HG02678 (cell line): ENCODE results near the gene DEPP1.

Source experiments
- ATAC-seq: cut with Tn5 transposase; IDR thresholded peaks from one replicate; pipeline ENCODE4 v1.9.1; 2021; ENCODE audit warnings: mild to moderate bottlenecking, moderate library complexity; ENCODE audit not compliant: unreplicated experiment

The DEPP1 gene

GRCh38 chr10:44935201-44935965 is 43.2 kb downstream of the DEPP1 start:
- no peak for ATAC-seq

- no peak for ATAC-seq
Measured at GRCh38 chr10:44934416-44935200, 44.0 kb downstream of the DEPP1 start.

- ATAC-seq = no peak
Measured at GRCh38 chr10:44933451-44934321, 44.9 kb downstream of the DEPP1 start.

- peak; percentile 96 for ATAC-seq
Measured at GRCh38 chr10:44932517-44933450, 45.8 kb downstream of the DEPP1 start.

DNA sequence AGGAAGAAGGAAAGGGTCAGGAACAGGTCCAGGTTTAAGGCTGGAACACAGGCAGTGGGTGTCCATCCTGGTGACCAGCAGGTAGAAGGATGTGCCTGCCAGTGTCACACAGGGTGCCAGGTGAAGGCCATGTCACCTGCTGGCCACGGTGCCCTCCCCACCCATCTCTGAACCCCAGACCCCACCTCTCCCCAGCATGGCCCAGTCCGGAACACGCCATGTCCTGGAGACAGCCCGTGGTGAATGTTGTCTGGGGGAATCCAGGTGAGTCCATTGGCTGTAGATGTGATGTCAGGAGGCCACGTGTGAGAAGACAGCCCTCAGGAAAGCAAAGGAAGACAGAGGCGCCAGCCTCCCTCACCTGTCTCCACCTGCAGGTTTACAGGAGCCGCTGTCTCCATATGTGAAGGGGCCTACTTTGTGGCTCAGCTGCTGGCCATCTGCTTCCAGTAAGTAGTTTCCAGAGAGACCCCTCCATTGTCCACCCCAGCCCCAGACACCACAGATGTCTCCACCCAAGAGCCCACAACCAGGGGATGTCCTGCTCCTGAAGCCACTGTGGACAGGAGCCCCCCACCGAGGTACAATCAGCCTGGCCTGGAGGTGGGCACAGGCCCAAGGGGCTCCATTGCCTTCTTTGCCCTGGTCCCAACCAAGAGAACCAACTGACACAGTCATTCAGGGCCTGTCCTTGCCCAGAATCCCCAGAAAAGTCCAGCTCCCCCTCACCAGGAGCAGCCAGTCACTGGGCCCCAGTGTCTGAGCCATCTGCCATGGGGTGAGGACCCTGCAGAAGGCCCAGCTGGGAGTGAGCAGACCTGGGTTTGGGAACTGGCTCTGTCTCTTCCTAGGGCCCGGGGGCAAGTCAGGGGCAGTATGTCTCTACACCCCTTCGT is 46.7 kb downstream of the DEPP1 start:
- no peak for ATAC-seq

DNA sequence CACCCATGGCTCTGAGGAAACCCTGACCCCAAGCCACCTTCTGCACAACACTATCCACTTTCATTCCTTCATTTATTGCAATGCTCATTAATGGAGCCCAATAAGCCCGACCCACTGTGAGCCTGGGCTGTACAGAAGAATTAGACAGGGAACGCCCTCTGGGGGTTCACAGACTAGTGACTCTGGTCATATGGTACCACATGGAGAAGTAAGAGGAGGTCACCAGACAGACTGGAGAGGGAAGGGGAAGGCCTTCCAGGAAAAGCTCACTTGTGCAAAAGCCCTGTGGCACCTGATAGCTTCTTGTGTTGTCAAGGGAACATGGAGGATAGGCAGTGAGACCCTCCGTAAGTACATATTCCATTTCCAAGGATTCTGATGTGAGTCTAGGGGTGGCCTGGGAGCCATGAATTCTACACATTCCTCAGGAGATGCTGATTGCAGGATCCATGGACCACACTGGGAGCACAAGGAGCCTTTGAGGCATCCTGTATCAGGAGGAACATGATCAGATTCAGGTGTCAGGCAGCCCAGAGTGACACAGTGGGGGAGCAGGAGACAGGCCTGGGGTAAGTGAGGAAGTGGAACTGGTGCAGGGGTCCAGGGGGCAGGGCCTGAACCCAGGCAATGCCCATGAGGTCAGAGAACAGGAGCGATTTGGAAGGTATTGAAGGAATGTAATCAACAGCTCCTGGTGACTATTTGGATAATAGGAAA is 47.5 kb downstream of the DEPP1 start:
- ATAC-seq = no peak

GRCh38 chr10:44929356-44930255 is 49.0 kb downstream of the DEPP1 start:
- ATAC-seq = no peak

- no peak for ATAC-seq
Measured at GRCh38 chr10:44928462-44928861, 50.1 kb downstream of the DEPP1 start.

DNA sequence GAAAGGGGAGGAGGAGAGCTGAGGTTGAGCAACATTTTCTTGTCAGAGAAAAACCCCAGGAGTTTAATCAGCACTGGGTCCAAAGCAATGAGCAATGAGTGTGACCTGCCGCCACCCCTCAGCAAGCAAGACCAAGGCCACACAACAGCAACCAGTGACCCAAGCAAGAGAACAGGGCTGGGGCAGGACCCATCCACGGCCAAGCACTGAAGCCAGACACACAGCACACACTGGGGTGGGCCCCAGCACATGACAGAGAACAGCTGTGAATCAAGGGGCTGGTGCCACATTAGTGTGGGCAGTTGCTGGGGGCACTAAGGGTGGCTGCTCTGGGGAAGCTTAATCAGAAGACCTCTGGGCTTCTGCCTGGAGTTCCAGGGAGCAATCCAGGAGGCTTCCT is 51.3 kb downstream of the DEPP1 start:
- no peak for ATAC-seq

DNA sequence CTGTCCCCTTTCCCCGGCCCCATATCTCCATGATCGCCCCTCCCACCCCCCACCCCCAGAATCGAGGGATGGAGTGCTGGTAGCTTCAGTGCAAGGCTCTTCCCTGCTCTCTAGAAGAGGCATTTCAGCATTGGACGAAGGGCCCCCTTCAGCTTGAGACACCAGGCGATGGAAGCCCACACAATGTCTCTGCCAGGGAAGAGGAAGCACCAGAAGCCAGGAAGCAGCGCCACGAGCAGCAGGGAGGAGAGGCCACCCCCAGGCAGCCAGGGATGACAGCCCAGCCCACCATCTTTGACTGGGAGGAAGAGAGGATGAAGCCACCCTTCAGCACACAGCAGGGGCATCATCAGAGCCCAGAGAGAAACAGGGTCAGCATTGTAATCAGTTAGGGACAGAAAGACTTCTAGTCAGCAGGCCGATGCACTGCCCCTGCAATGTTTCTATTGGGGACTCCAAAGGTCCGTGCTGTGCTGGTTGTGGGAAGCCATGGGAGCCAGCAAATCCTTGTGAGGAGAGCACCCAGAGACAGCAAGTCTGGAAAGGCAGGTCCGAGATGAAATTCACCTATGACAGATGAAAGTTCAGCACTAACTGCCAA is 51.8 kb downstream of the DEPP1 start:
- ATAC-seq = no peak
